GM20000 (cell line): ENCODE data around the gene CCL4.

ENCODE experiments used
- DNase-seq: peaks from one replicate; pipeline ENCODE4 v3.0.0; 2012; ENCODE audit warnings: low spot score
- TF ChIP-seq, protein P1 (sequence below): IDR thresholded peaks from 2 replicates; pipeline ENCODE4 v1.5.1; 2012; ENCODE audit warnings: mild to moderate bottlenecking, control low read depth; ENCODE audit errors: extremely low read depth, missing control alignments

Gene CCL4

DNA sequence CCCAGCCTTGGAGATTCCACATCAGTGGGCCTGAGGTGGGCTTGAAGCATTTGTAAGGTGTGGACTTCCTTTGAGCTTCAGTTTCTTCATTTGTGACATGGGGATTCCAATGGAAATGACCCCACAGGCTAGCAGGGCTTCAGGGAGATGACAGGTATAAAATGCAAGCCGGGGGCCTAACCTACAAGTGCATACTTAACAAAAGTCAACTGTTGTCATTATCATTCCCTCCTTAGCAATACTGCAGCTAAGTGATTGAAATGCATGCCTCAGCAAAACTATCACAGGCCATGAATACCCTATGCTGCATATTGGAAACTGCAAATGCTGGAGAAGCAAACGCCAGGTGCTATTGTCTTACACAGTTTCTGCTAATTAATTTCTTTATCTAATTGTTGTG, 19.8 kb downstream of the CCL4 start:
- TF ChIP-seq, protein P1, sequence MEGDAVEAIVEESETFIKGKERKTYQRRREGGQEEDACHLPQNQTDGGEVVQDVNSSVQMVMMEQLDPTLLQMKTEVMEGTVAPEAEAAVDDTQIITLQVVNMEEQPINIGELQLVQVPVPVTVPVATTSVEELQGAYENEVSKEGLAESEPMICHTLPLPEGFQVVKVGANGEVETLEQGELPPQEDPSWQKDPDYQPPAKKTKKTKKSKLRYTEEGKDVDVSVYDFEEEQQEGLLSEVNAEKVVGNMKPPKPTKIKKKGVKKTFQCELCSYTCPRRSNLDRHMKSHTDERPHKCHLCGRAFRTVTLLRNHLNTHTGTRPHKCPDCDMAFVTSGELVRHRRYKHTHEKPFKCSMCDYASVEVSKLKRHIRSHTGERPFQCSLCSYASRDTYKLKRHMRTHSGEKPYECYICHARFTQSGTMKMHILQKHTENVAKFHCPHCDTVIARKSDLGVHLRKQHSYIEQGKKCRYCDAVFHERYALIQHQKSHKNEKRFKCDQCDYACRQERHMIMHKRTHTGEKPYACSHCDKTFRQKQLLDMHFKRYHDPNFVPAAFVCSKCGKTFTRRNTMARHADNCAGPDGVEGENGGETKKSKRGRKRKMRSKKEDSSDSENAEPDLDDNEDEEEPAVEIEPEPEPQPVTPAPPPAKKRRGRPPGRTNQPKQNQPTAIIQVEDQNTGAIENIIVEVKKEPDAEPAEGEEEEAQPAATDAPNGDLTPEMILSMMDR, result no peak
- DNase-seq, result no peak

GRCh38 chr17:36124879-36125824, 21.5 kb downstream of the CCL4 start:
- no peak for DNase-seq

DNA sequence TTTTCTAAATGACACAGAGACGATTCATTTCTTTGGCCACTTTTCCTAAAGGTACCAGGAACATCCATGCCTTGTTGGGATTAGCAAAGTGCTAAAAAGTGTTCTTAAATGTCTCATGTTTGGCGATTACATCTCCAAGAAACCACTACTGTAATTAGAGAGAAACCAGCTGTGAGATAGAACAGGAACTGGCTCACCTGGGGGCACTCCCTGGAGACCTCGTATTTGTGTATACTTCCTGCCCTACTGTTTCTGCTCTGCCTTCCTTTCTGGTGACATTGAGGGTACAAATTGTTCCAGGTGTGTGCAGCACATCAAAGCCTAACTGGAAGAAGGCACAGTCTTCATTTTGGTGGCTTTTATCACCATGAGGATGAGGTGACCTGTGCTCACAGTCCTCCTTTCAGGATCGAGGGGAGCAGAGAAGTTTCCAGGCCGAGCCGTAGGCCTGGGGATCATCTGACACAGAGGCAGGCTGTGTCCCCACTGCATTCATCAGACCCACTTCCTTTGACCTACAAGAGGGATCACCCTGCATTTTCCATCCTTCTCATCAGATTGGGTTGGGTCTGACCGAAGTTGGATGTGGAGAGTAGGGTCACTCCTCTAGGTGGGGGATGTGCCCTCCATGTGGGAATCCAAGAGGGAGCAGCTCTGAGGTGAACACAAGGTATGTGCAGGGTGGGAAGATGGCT, 23.7 kb downstream of the CCL4 start:
- TF ChIP-seq, protein P1, result no peak
- no peak for DNase-seq

More at GRCh38 chr17:36124879-36125824, 21.5 kb downstream of the CCL4 start:
- TF ChIP-seq, protein P1, result no peak

DNA sequence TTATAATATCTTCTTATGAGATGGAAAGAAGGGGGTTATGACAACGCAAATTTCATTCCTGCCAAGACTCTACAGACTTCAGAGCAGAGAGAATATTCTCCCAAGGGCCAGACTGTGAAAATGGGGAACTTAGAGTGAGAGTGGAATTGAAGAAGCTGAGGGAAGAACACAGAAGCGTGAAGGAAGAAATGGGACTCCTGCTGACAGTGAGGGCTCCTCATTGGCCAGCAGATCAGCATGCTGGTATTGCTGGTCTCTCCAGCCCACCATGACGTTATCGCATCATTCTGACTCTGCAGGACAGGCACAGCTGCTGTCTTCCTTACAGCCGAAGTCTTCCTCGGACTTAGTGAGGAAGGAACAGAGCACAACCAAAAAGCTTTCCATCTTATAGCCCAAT, 24.3 kb downstream of the CCL4 start:
- no peak for DNase-seq
- TF ChIP-seq, protein P1, result no peak

- TF ChIP-seq, protein P1, result no peak
- DNase-seq, result no peak
Observed at GRCh38 chr17:36128411-36128978, 24.9 kb downstream of the CCL4 start.

- TF ChIP-seq, protein P1, result no peak
- no peak for DNase-seq
Observed at GRCh38 chr17:36129616-36130015, 26.0 kb downstream of the CCL4 start.

- no peak for DNase-seq
- TF ChIP-seq, protein P1, result no peak
Observed at GRCh38 chr17:36130346-36130745, 26.7 kb downstream of the CCL4 start.
